Mammary epithelial cell (primary cell): ENCODE data around the gene ZC3H7B.

ENCODE experiments used
- EZH2 ChIP-seq: IDR thresholded peaks from 2 replicates; pipeline ENCODE4 v1.6.1; 2012; ENCODE audit warnings: low read length, inconsistent platforms, borderline replicate concordance
- TF ChIP-seq, protein P1 (sequence below), 2 donors: IDR thresholded peaks in 1 of 2; conservative IDR thresholded peaks in 1 of 2; 2 replicates each; pipeline ENCODE4 v1.5.1; 2011 to 2012; ENCODE audit warnings: inconsistent platforms in 2 of 2, low read length in 2 of 2, mild to moderate bottlenecking in 2 of 2, control low read depth in 1 of 2, low read depth in 1 of 2; ENCODE audit not compliant: insufficient read depth in 1 of 2; ENCODE audit errors: extremely low read depth in 1 of 2

DNA sequence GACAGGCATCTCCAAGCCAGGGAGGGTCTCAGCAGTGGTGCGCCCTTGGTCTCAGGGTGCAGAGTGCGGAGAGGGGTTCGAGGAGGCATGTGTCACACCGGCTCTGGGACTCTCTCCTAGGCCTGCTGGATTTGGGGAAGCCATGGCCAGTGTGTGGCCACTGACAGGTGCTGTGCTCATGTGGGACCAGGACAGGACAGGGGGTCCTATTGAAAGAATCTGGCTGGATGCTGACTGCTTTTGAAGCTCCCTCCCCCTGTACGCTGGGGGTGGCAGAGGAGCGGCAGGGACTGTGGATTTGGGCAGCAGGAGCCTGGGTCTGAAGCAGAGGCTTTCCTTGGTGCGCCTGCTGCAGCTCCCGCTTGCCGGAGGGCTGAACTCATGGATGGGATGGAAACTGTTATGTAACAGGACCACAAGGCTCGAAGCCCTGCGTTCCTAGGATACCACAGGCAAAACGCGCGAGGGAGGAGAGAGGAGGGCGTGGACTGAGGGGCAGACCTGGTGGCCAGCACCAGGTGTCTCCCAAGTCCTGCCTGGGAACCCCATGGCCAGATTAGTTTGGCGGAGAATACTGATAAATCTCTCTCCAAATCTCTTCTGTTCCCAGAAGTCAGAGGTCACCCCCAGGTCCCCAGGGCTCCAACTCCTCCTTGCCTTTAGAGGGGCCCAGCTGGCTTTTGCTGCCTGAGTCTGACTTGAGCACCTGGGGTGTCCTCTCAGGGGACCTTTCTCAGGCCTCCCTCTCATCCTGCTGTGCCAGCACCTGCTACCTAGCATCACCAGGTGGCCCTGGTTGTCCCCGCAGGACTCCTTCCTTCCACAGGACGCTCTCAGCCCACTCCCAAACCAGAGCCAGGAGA lies 66.6 kb downstream of the ZC3H7B start:
- TF ChIP-seq, protein P1, sequence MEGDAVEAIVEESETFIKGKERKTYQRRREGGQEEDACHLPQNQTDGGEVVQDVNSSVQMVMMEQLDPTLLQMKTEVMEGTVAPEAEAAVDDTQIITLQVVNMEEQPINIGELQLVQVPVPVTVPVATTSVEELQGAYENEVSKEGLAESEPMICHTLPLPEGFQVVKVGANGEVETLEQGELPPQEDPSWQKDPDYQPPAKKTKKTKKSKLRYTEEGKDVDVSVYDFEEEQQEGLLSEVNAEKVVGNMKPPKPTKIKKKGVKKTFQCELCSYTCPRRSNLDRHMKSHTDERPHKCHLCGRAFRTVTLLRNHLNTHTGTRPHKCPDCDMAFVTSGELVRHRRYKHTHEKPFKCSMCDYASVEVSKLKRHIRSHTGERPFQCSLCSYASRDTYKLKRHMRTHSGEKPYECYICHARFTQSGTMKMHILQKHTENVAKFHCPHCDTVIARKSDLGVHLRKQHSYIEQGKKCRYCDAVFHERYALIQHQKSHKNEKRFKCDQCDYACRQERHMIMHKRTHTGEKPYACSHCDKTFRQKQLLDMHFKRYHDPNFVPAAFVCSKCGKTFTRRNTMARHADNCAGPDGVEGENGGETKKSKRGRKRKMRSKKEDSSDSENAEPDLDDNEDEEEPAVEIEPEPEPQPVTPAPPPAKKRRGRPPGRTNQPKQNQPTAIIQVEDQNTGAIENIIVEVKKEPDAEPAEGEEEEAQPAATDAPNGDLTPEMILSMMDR (conservative IDR thresholded peaks at IDR 0.05 in 1 of 2, IDR thresholded peaks at IDR 0.05 in 1 of 2; ENCODE audit: extremely low read depth in 1 of 2, insufficient read depth in 1 of 2, low read depth in 1 of 2, low read length in 2 of 2) = no peak
- TF ChIP-seq EZH2 = no peak
